ENCODE measurements around the gene ATP8A2. TPM values are rescaled to one million over a fixed set of nuclear protein-coding genes. Genes with fewer than 3 reads are reported as not detected.

The ATP8A2 gene
- total and polyA plus RNA-seq, 2 of the 4 experiments (the other 2 are of a cell fraction), result 0.02 to 0.18 TPM

- Histone ChIP-seq H3K27ac (ENCODE audit: insufficient read depth, low read length) (no peak overlapping the region), H3K9me1 (ENCODE audit: insufficient read depth, low read length) (no peaks in the 10 kb centered on the region), H3K4me2 (ENCODE audit: low read depth, low read length) (no peak overlapping the region)
These were observed 351.1 kb downstream of the ATP8A2 start for GRCh38 chr13:25722893-25723292.

More at GRCh38 chr13:25722893-25723292, 351.1 kb downstream of the ATP8A2 start:
- DNase-seq (no peak), ATAC-seq (ENCODE audit: low read depth) (no peak)
- no peak overlapping the region for H3K4me3 ChIP-seq (ENCODE audit: insufficient read depth, low read depth, low read length)
- H3K9ac ChIP-seq (ENCODE audit: low read depth, low read length), result no peak overlapping the region
- H2AFZ ChIP-seq (replicated peaks; ENCODE audit: low read length, poor library complexity), result no peak overlapping the region
- no peak overlapping the region for H3K18ac ChIP-seq (ENCODE audit: low read depth, low read length)
- whole genome bisulfite sequencing, 2 experiments (ENCODE audit: extremely low coverage in 2 of 2, insufficient read length in 1 of 2), result no CpG with 5 or more reads among the region's 1 CpG
- in situ Hi-C loops (cut with MboI; ENCODE audit: low sequenced_read_pairs), result no loop called here
- no peaks in the 10 kb centered on the region for H3K79me1 ChIP-seq (ENCODE audit: low read depth in 1 of 2, low read length in 2 of 2)
- H3K4me1 ChIP-seq (ENCODE audit: control insufficient read depth, insufficient read depth, low read length), result no peaks in the 10 kb centered on the region
- POLR2A ChIA-PET (ENCODE audit: unreplicated experiment), result no interaction called here
- intact Hi-C loops (cut with micrococcal nuclease), result no loop called here
- no peaks in the 10 kb centered on the region for H3K27me3 ChIP-seq (ENCODE audit: control insufficient read depth, insufficient read depth, low read length)
- no peak overlapping the region for H2AK9ac ChIP-seq (replicated peaks; ENCODE audit: low read depth, low read length, poor library complexity)
- H3K9me3 ChIP-seq (ENCODE audit: control insufficient read depth, insufficient read depth, low read length), result no peaks in the 10 kb centered on the region
- dilution Hi-C loops (cut with HindIII; ENCODE audit: low sequenced_read_pairs, unreplicated experiment), result no loop called here
- H3K4ac ChIP-seq (ENCODE audit: low read depth, low read length), result no peak overlapping the region
- H4K20me1 ChIP-seq (ENCODE audit: insufficient read depth, low read length), result no peaks in the 10 kb centered on the region
- H3K56ac ChIP-seq (ENCODE audit: extremely low read depth, insufficient read depth, low read length), result no peak overlapping the region
- CTCF ChIA-PET, result no interaction called here
- no peak overlapping the region for H4K91ac ChIP-seq (ENCODE audit: insufficient read depth, low read depth, low read length)
- H2BK20ac ChIP-seq (ENCODE audit: low read depth, low read length), result no peak overlapping the region
- H3K23ac ChIP-seq (ENCODE audit: low read depth, low read length), result no peak overlapping the region
- no peak overlapping the region for H2BK15ac ChIP-seq (ENCODE audit: low read depth, low read length)
- no peak overlapping the region for H2AK5ac ChIP-seq (ENCODE audit: low read depth, low read length)
- H4K5ac ChIP-seq (ENCODE audit: low read depth, low read length), result no peak overlapping the region
- no TSS peak for BruUV-seq (replicated peaks)
- H3K36me3 ChIP-seq (ENCODE audit: control insufficient read depth, insufficient read depth, low read length), result no peaks in the 10 kb centered on the region
- no peak overlapping the region for H3K14ac ChIP-seq (replicated peaks; ENCODE audit: low read depth, low read length)
- no peak overlapping the region for H2BK5ac ChIP-seq (ENCODE audit: low read depth, low read length, poor library complexity, severe bottlenecking)
- no peak for TF ChIP-seq RFX5 (IDR thresholded peaks at IDR 0.05; ENCODE audit: low read depth, low read length)
- TF ChIP-seq CEBPB (IDR thresholded peaks at IDR 0.05; ENCODE audit: low read depth, low read length), result no peak
- no peak for TF ChIP-seq MAZ (IDR thresholded peaks at IDR 0.05; ENCODE audit: borderline replicate concordance, low read depth, low read length)
- TF ChIP-seq RCOR1 (IDR thresholded peaks at IDR 0.05; ENCODE audit: insufficient replicate concordance, low read length), result no peak
- no peak for TF ChIP-seq CTCF (conservative IDR thresholded peaks at IDR 0.05; ENCODE audit: low read depth, low read length)
- TF ChIP-seq ELK1 (IDR thresholded peaks at IDR 0.05; ENCODE audit: borderline replicate concordance, low read depth, low read length), result no peak
- no peak for TF ChIP-seq POLR2A (IDR thresholded peaks at IDR 0.05; ENCODE audit: low read depth, low read length)
- no peak for TF ChIP-seq USF2 (IDR thresholded peaks at IDR 0.05; ENCODE audit: low read depth, low read length)
- TF ChIP-seq SMC3 (IDR thresholded peaks at IDR 0.05; ENCODE audit: low read depth, low read length), result no peak
- no peak for TF ChIP-seq CHD1 (IDR thresholded peaks at IDR 0.05; ENCODE audit: low read depth, low read length)
- TF ChIP-seq MXI1 (IDR thresholded peaks at IDR 0.05; ENCODE audit: borderline replicate concordance, low read depth, low read length), result no peak
- TF ChIP-seq NFE2L2 (IDR thresholded peaks at IDR 0.05; ENCODE audit: low read depth, low read length), result no peak
- TF ChIP-seq MAFK (IDR thresholded peaks at IDR 0.05; ENCODE audit: low read depth, low read length), result no peak
- no peak for TF ChIP-seq FOS (IDR thresholded peaks at IDR 0.05; ENCODE audit: low read depth, low read length)
- no peak for TF ChIP-seq BHLHE40 (IDR thresholded peaks at IDR 0.05; ENCODE audit: low read depth, low read length)
- TF ChIP-seq RAD21 (IDR thresholded peaks at IDR 0.05; ENCODE audit: low read length), result no peak
- no peak overlapping the region for H4K8ac ChIP-seq (ENCODE audit: low read depth in 2 of 2, low read length in 2 of 2)
- H2BK120ac ChIP-seq (ENCODE audit: low read depth, low read length), result no peak overlapping the region
